OCI-LY3 (cell line): ENCODE results near the gene VWC2.

Experiments
- H2AFZ ChIP-seq: fragments of 200-600, 300-600 bp; shearing (Covaris generic); 2 replicates; pipeline ENCODE4 v1.6.0; 2014; ENCODE audit warnings: antibody characterized with exemption, low read depth, low read length
- H3K27ac ChIP-seq: fragments of 200-600, 300-600 bp; sonication (generic); 2 replicates; pipeline ENCODE4 v1.5.1; 2014; ENCODE audit warnings: mild to moderate bottlenecking, low read length, moderate library complexity, mixed read lengths
- H3K27me3 ChIP-seq: fragments of 200-600, 300-600 bp; sonication (generic); 2 replicates; pipeline ENCODE4 v1.6.1; 2014; ENCODE audit warnings: low read depth, low read length, mixed read lengths
- H3K36me3 ChIP-seq: fragments of 200-600, 300-600 bp; sonication (generic); replicated peaks from 2 replicates; pipeline ENCODE3; 2014; ENCODE audit warnings: low read depth, low read length, mixed read lengths
- H3K4me1 ChIP-seq: fragments of 300-600, 200-600 bp; sonication (generic); 2 replicates; pipeline ENCODE4 v1.6.1; 2014; ENCODE audit warnings: low read length, mixed read lengths
- H3K4me2 ChIP-seq: fragments of 200-600, 300-600 bp; sonication (generic); 2 replicates; pipeline ENCODE4 v1.6.1; 2014; ENCODE audit warnings: low read length, mixed read lengths
- H3K4me3 ChIP-seq: fragments of 300-600, 200-600 bp; sonication (generic); 2 replicates; pipeline ENCODE4 v1.5.1; 2014; ENCODE audit warnings: antibody characterized with exemption, mild to moderate bottlenecking, low read length, moderate library complexity
- H3K79me2 ChIP-seq: fragments of 300-600, 200-600 bp; shearing (Covaris generic); 2 replicates; pipeline ENCODE4 v1.6.1; 2014; ENCODE audit warnings: mild to moderate bottlenecking, low read length, mixed read lengths
- H3K9ac ChIP-seq: fragments of 300-600, 200-600 bp; shearing (Covaris generic); 2 replicates; pipeline ENCODE4 v1.6.0; 2014; ENCODE audit warnings: mild to moderate bottlenecking, low read length, moderate library complexity
- H3K9me3 ChIP-seq: fragments of 200-600, 300-600 bp; shearing (Covaris generic); 2 replicates; pipeline ENCODE4 v1.6.1; 2014; ENCODE audit warnings: low read length, mixed read lengths; ENCODE audit not compliant: insufficient read depth
- H4K20me1 ChIP-seq: fragments of 200-600, 300-600 bp; sonication (generic); 2 replicates; pipeline ENCODE4 v1.6.1; 2016; ENCODE audit warnings: low read length, mixed read lengths; ENCODE audit not compliant: insufficient read depth
- CTCF ChIP-seq: fragments of 200-600, 300-600 bp; sonication (generic); IDR thresholded peaks from 2 replicates; pipeline ENCODE4 v1.5.1; 2014; ENCODE audit warnings: antibody characterized with exemption, low read length, low read depth
- EZH2phosphoT487 ChIP-seq: fragments of 200-600 bp; shearing (Covaris generic); IDR thresholded peaks from 2 replicates; pipeline ENCODE4 v1.6.1; 2018; ENCODE audit warnings: antibody characterized with exemption, mixed run types, low read depth

Gene VWC2

GRCh38 chr7:49768835-49769234, 4.6 kb upstream of the VWC2 start:
- H3K9ac ChIP-seq = no peak overlapping the region
- peaks cover 42% of the 10 kb centered on the region for H3K4me1 ChIP-seq
- H3K27ac ChIP-seq = no peak overlapping the region
- 0 out of 2 replicates have a peak, but pooled peaks cover 6% of the 10 kb centered on the region for H3K27me3 ChIP-seq
- H3K4me2 ChIP-seq = no peak overlapping the region
- no peak overlapping the region for H3K4me3 ChIP-seq
- no peaks in the 10 kb centered on the region for H4K20me1 ChIP-seq
- no peak overlapping the region for H2AFZ ChIP-seq
- H3K9me3 ChIP-seq = no peaks in the 10 kb centered on the region
- no peaks in the 10 kb centered on the region for H3K36me3 ChIP-seq
- TF ChIP-seq CTCF (no peak), EZH2phosphoT487 (no peak)
- H3K79me2 ChIP-seq = no peaks in the 10 kb centered on the region

GRCh38 chr7:49769285-49769857, 4.1 kb upstream of the VWC2 start:
- no peak for TF ChIP-seq EZH2phosphoT487
- no peak for TF ChIP-seq CTCF
- Histone ChIP-seq H3K9me3 (no peaks in the 10 kb centered on the region), H3K4me1 (peaks cover 37% of the 10 kb centered on the region), H2AFZ (no peak overlapping the region), H3K79me2 (no peaks in the 10 kb centered on the region), H3K27me3 (0 out of 2 replicates have a peak, but pooled peaks cover 6% of the 10 kb centered on the region), H3K4me3 (no peak overlapping the region), H3K27ac (no peak overlapping the region), H3K4me2 (no peak overlapping the region), H4K20me1 (no peaks in the 10 kb centered on the region), H3K9ac (no peak overlapping the region), H3K36me3 (no peaks in the 10 kb centered on the region)

GRCh38 chr7:49770838-49771237, 2.6 kb upstream of the VWC2 start:
- H2AFZ ChIP-seq = no peak overlapping the region
- H3K9ac ChIP-seq = no peak overlapping the region
- H3K4me2 ChIP-seq = no peak overlapping the region
- H3K27me3 ChIP-seq = 0 out of 2 replicates have a peak, but pooled peaks cover 6% of the 10 kb centered on the region
- H3K4me3 ChIP-seq = no peak overlapping the region
- H3K4me1 ChIP-seq = peaks cover 35% of the 10 kb centered on the region
- no peaks in the 10 kb centered on the region for H3K9me3 ChIP-seq
- no peaks in the 10 kb centered on the region for H4K20me1 ChIP-seq
- no peak overlapping the region for H3K27ac ChIP-seq
- H3K36me3 ChIP-seq = no peaks in the 10 kb centered on the region
- TF ChIP-seq CTCF (no peak), EZH2phosphoT487 (no peak)
- H3K79me2 ChIP-seq = no peaks in the 10 kb centered on the region

GRCh38 chr7:49771427-49772176, 1.8 kb upstream of the VWC2 start:
- H4K20me1 ChIP-seq = no peaks in the 10 kb centered on the region
- H2AFZ ChIP-seq = no peak overlapping the region
- H3K9ac ChIP-seq = no peak overlapping the region
- H3K27ac ChIP-seq = no peak overlapping the region
- no peaks in the 10 kb centered on the region for H3K79me2 ChIP-seq
- no peak overlapping the region for H3K4me3 ChIP-seq
- peak overlapping the region; percentile 9; the same call in 1 of the 2 replicates for H3K4me2 ChIP-seq
- H3K4me1 ChIP-seq = peaks cover 31% of the 10 kb centered on the region
- no peaks in the 10 kb centered on the region for H3K36me3 ChIP-seq
- no peaks in the 10 kb centered on the region for H3K9me3 ChIP-seq
- no peak for TF ChIP-seq EZH2phosphoT487
- no peak for TF ChIP-seq CTCF
- H3K27me3 ChIP-seq = 0 out of 2 replicates have a peak, but pooled peaks cover 6% of the 10 kb centered on the region
